Skeletal muscle satellite cell (primary cell): ENCODE results near the gene PLD4.

Experiments
- H3K27me3 ChIP-seq: 2 replicates; pipeline ENCODE4 v1.7.0; 2013; ENCODE audit warnings: low read length; ENCODE audit not compliant: control insufficient read depth, insufficient read depth
- H3K36me3 ChIP-seq: 2 replicates; pipeline ENCODE4 v1.7.0; 2013; ENCODE audit warnings: mild to moderate bottlenecking, control low read depth, low read length; ENCODE audit not compliant: insufficient read depth
- H3K4me1 ChIP-seq: 2 replicates; pipeline ENCODE4 v1.7.0; 2013; ENCODE audit warnings: low read length; ENCODE audit not compliant: control insufficient read depth, insufficient read depth
- H3K4me2 ChIP-seq: 2 replicates; pipeline ENCODE4 v1.7.0; 2013; ENCODE audit warnings: mild to moderate bottlenecking, low read length
- H3K4me3 ChIP-seq: 2 replicates; pipeline ENCODE4 v1.7.0; 2013; ENCODE audit warnings: low read length
- H3K9ac ChIP-seq: 2 replicates; pipeline ENCODE4 v1.7.0; 2013; ENCODE audit warnings: mild to moderate bottlenecking, low read depth, low read length, moderate library complexity
- H3K9me3 ChIP-seq: replicated peaks from 2 replicates; pipeline ENCODE4 v1.7.0; 2013; ENCODE audit warnings: mild to moderate bottlenecking, control low read depth, low read length

The PLD4 gene

GRCh38 chr14:104973385-104974145 is 48.9 kb downstream of the PLD4 start:
- peak overlapping the region; percentile 56 for H3K4me3 ChIP-seq
- H3K4me2 ChIP-seq: peak overlapping the region; percentile 79
- H3K27me3 ChIP-seq: no peaks in the 10 kb centered on the region
- H3K9me3 ChIP-seq: no peaks in the 10 kb centered on the region
- peak overlapping the region; percentile 62 for H3K9ac ChIP-seq
- H3K4me1 ChIP-seq: peaks cover 88% of the 10 kb centered on the region
- no peaks in the 10 kb centered on the region for H3K36me3 ChIP-seq

DNA sequence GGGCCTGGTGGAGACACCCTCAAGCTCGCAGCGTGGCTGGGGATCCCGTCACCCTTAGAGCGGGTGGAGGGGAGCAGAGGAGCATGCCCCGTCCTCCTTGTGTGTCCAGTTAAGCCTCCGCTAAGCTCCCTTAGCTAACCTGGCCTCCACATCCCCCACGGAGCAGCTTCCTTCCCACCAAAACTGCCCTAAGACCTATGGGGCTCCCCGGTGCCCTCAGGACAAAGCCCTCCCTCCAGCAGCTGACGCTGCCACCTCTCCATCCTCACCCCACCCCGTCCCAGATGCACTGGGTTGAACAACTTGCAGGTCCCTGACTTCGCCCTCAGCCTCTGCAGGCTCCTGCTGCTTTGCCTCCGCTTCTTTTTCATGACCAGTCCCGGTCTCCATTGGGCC is 49.5 kb downstream of the PLD4 start:
- H3K9ac ChIP-seq: no peak overlapping the region
- no peaks in the 10 kb centered on the region for H3K9me3 ChIP-seq
- H3K4me3 ChIP-seq: no peak overlapping the region
- no peaks in the 10 kb centered on the region for H3K36me3 ChIP-seq
- H3K4me1 ChIP-seq: peaks cover 83% of the 10 kb centered on the region
- H3K27me3 ChIP-seq: no peaks in the 10 kb centered on the region
- peak overlapping the region; percentile 79 for H3K4me2 ChIP-seq

- H3K36me3 ChIP-seq: no peaks in the 10 kb centered on the region
- H3K27me3 ChIP-seq: no peaks in the 10 kb centered on the region
- peaks cover 77% of the 10 kb centered on the region for H3K4me1 ChIP-seq
- H3K4me2 ChIP-seq: no peak overlapping the region
- no peak overlapping the region for H3K9ac ChIP-seq
- no peaks in the 10 kb centered on the region for H3K9me3 ChIP-seq
- H3K4me3 ChIP-seq: no peak overlapping the region
Observed at GRCh38 chr14:104974665-104975390, 50.1 kb downstream of the PLD4 start.

- H3K9ac ChIP-seq: no peak overlapping the region
- H3K27me3 ChIP-seq: no peaks in the 10 kb centered on the region
- no peak overlapping the region for H3K4me2 ChIP-seq
- H3K36me3 ChIP-seq: no peaks in the 10 kb centered on the region
- peaks cover 72% of the 10 kb centered on the region for H3K4me1 ChIP-seq
- H3K9me3 ChIP-seq: no peaks in the 10 kb centered on the region
- H3K4me3 ChIP-seq: no peak overlapping the region
Observed at GRCh38 chr14:104975481-104976197, 51.0 kb downstream of the PLD4 start.

- no peaks in the 10 kb centered on the region for H3K9me3 ChIP-seq
- no peaks in the 10 kb centered on the region for H3K36me3 ChIP-seq
- H3K27me3 ChIP-seq: no peaks in the 10 kb centered on the region
- no peak overlapping the region for H3K4me3 ChIP-seq
- H3K4me2 ChIP-seq: peak overlapping the region; percentile 88
- peaks cover 66% of the 10 kb centered on the region for H3K4me1 ChIP-seq
- no peak overlapping the region for H3K9ac ChIP-seq
Observed at GRCh38 chr14:104976198-104977007, 51.7 kb downstream of the PLD4 start.

DNA sequence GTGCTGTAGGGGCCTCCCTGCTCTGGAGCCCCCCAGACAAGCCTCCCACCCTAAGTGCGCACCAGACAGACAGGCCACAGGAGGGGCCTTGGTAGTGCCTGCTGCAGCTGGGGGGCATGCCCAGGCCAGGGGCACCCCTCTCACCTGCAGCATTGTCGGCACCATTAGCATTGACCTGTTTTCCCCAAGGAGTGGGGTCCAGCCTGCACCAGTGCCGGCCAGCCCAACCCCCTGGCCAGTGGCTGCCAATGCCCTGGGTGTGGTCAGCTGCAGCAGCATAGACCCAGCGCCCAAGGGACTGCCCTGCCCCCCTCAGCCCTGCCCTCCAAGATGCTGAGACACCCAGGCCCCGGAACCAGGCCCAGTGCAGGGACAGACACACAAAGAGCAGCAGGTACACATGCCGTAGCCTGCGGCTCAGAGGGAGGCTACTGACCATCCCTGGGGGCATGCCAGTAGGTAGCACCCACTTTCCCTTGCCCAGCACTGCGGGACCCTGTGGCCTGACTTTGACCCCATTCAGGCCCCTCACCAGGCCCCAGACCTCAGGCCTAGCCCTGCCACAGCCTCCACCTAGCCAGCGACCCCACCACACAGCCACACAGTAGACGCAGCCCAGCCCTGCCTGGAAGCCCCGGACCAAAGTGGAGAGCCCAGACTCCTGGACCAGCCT is 52.5 kb downstream of the PLD4 start:
- H3K27me3 ChIP-seq: no peaks in the 10 kb centered on the region
- H3K9ac ChIP-seq: peak overlapping the region; percentile 55
- H3K36me3 ChIP-seq: no peaks in the 10 kb centered on the region
- no peaks in the 10 kb centered on the region for H3K9me3 ChIP-seq
- peak overlapping the region; percentile 88 for H3K4me2 ChIP-seq
- H3K4me1 ChIP-seq: peaks cover 65% of the 10 kb centered on the region
- peak overlapping the region; percentile 74 for H3K4me3 ChIP-seq

GRCh38 chr14:104977681-104978653 is 53.3 kb downstream of the PLD4 start, which contains the start of gene AHNAK2:
AHNAK2 (minus strand) TSS chr14:104978374; CDS start chr14:104978237, 137 bp downstream.
- Histone ChIP-seq H3K4me2 (peak within 1 kb of the TSS; percentile 88), H3K4me3 (peak within 1 kb of the TSS; percentile 74), H3K36me3 (no peaks in the 10 kb centered on the region), H3K27me3 (no peaks in the 10 kb centered on the region), H3K9me3 (no peaks in the 10 kb centered on the region), H3K9ac (peak within 1 kb of the TSS; percentile 55), H3K4me1 (peaks cover 57% of the 10 kb centered on the region)

- no peak overlapping the region for H3K9ac ChIP-seq
- H3K4me3 ChIP-seq: peak overlapping the region; percentile 33
- H3K4me2 ChIP-seq: peak overlapping the region; percentile 88
- no peaks in the 10 kb centered on the region for H3K27me3 ChIP-seq
- H3K9me3 ChIP-seq: no peaks in the 10 kb centered on the region
- no peaks in the 10 kb centered on the region for H3K36me3 ChIP-seq
- H3K4me1 ChIP-seq: peaks cover 47% of the 10 kb centered on the region
Observed at GRCh38 chr14:104978746-104979691, 54.3 kb downstream of the PLD4 start.
